Mesenchymal stem cell (in vitro differentiated cells and primary cell): ENCODE measurements around the gene ECI1.
"Not testable (repeated sequence)": the region's sequence is repeated elsewhere in the genome, so short reads cannot be mapped to it uniquely, and the experiment has no call there.

Experiments
- DNase-seq: peaks from one replicate; pipeline ENCODE4 v3.0.0-alpha.2; 2013
- H2AFZ ChIP-seq: one replicate; pipeline ENCODE4 v1.6.1; 2013; ENCODE audit warnings: low read depth, mild to moderate bottlenecking, control low read depth, inconsistent platforms, low read length, moderate library complexity
- H2AK5ac ChIP-seq: 2 replicates; pipeline ENCODE4 v1.6.1; 2013; ENCODE audit warnings: low read length, moderate library complexity, mild to moderate bottlenecking, inconsistent platforms; ENCODE audit not compliant: severe bottlenecking
- H2BK120ac ChIP-seq: one replicate; pipeline ENCODE4 v1.6.1; 2013; ENCODE audit warnings: low read depth, mild to moderate bottlenecking, inconsistent platforms, low read length, moderate library complexity
- H2BK12ac ChIP-seq, 2 experiments: one replicate each; pipeline ENCODE4 v1.6.1; 2013; ENCODE audit warnings: inconsistent platforms in 2 of 2, low read length in 2 of 2, mild to moderate bottlenecking in 2 of 2, moderate library complexity in 2 of 2, control low read depth in 1 of 2
- H2BK15ac ChIP-seq: one replicate; pipeline ENCODE4 v1.6.1; 2013; ENCODE audit warnings: mild to moderate bottlenecking, low read depth, inconsistent platforms; ENCODE audit not compliant: poor library complexity, severe bottlenecking
- H2BK5ac ChIP-seq: 2 replicates; pipeline ENCODE4 v1.6.1; 2013; ENCODE audit warnings: low read depth, mild to moderate bottlenecking, low read length, control low read depth, inconsistent platforms; ENCODE audit not compliant: poor library complexity, severe bottlenecking
- H3K14ac ChIP-seq, 2 experiments: one replicate each; pipeline ENCODE4 v1.6.1; 2013; ENCODE audit warnings: inconsistent platforms in 2 of 2, low read length in 2 of 2, control low read depth in 1 of 2, mild to moderate bottlenecking in 1 of 2, moderate library complexity in 1 of 2
- H3K18ac ChIP-seq, 2 experiments: one replicate each; pipeline ENCODE4 v1.6.1; 2013; ENCODE audit warnings: inconsistent platforms in 2 of 2, low read length in 2 of 2, control low read depth in 1 of 2, low read depth in 1 of 2, mild to moderate bottlenecking in 1 of 2
- H3K23ac ChIP-seq, 2 experiments: one replicate each; pipeline ENCODE4 v1.6.1; 2013; ENCODE audit warnings: inconsistent platforms in 2 of 2, low read length in 2 of 2, mild to moderate bottlenecking in 2 of 2, moderate library complexity in 2 of 2, control low read depth in 1 of 2
- H3K27ac ChIP-seq: 2 replicates; pipeline ENCODE4 v1.5.1; 2013; ENCODE audit warnings: mild to moderate bottlenecking, moderate library complexity, low read length, control low read depth, inconsistent platforms; ENCODE audit not compliant: poor library complexity, severe bottlenecking
- H3K27me3 ChIP-seq, 2 experiments: 2 replicates each; pipeline versions ENCODE4 v1.6.1 to v1.7.0; 2013; ENCODE audit warnings: low read length in 2 of 2, mild to moderate bottlenecking in 2 of 2, moderate library complexity in 2 of 2, control low read depth in 1 of 2, inconsistent platforms in 1 of 2; ENCODE audit not compliant: control insufficient read depth in 1 of 2, insufficient read depth in 1 of 2
- H3K36me3 ChIP-seq, 2 experiments: 2 replicates each; pipeline versions ENCODE4 v1.6.1 to v1.7.0; 2013; ENCODE audit warnings: low read length in 2 of 2, control low read depth in 1 of 2, inconsistent platforms in 1 of 2, low read depth in 1 of 2, mild to moderate bottlenecking in 1 of 2; ENCODE audit not compliant: insufficient read depth in 2 of 2, control insufficient read depth in 1 of 2
- H3K4ac ChIP-seq, 2 experiments: one replicate each; pipeline ENCODE4 v1.6.1; 2013; ENCODE audit warnings: inconsistent platforms in 2 of 2, low read length in 2 of 2, mild to moderate bottlenecking in 2 of 2, moderate library complexity in 2 of 2, control low read depth in 1 of 2, low read depth in 1 of 2
- H3K4me1 ChIP-seq: 2 replicates; pipeline ENCODE4 v1.6.1; 2013; ENCODE audit warnings: low read depth, low read length, control low read depth; ENCODE audit not compliant: control insufficient read depth, insufficient read depth
- H3K4me2 ChIP-seq: 2 replicates; pipeline ENCODE4 v1.6.1; 2013; ENCODE audit warnings: low read length, mild to moderate bottlenecking, inconsistent platforms; ENCODE audit not compliant: poor library complexity, severe bottlenecking
- H3K4me3 ChIP-seq, 2 experiments: 2 replicates each; pipeline versions ENCODE4 v1.5.1 to v1.7.0; 2013; ENCODE audit warnings: low read length in 2 of 2, mild to moderate bottlenecking in 2 of 2, control low read depth in 1 of 2, low read depth in 1 of 2; ENCODE audit not compliant: insufficient read depth in 1 of 2
- H3K79me1 ChIP-seq: replicated peaks from 2 replicates; pipeline ENCODE4 v1.6.1; 2013; ENCODE audit warnings: mild to moderate bottlenecking, control low read depth, low read length, inconsistent platforms; ENCODE audit not compliant: poor library complexity, severe bottlenecking
- H3K9ac ChIP-seq: 2 replicates; pipeline ENCODE4 v1.7.0; 2013; ENCODE audit warnings: mild to moderate bottlenecking, low read length, moderate library complexity
- H3K9me3 ChIP-seq: 2 replicates; pipeline ENCODE4 v1.7.0; 2013; ENCODE audit warnings: mild to moderate bottlenecking, low read length; ENCODE audit not compliant: control insufficient read depth
- H4K8ac ChIP-seq: one replicate; pipeline ENCODE4 v1.6.1; 2013; ENCODE audit warnings: inconsistent platforms, mild to moderate bottlenecking, low read length, moderate library complexity
- H4K91ac ChIP-seq: one replicate; pipeline ENCODE4 v1.6.1; 2013; ENCODE audit warnings: mild to moderate bottlenecking, low read length, inconsistent platforms
- WGBS: methylation state at CpG from one replicate; pipeline ENCODE4 v1.1.7; 2013; ENCODE audit warnings: mixed read lengths; 5-methylcytosine and 5-hydroxymethylcytosine counted together

ECI1 gene

GRCh38 chr16:2260250-2260649 lies 8.9 kb upstream of the ECI1 start:
- Histone ChIP-seq H3K18ac (no peak overlapping the region), H3K14ac (no peak overlapping the region), H4K8ac (no peak overlapping the region), H3K27me3 (no peaks in the 10 kb centered on the region), H3K9ac (no peak overlapping the region), H4K91ac (no peak overlapping the region), H2BK15ac (no peak overlapping the region), H2AK5ac (no peak overlapping the region), H3K4me1 (peaks cover 1% of the 10 kb centered on the region), H2BK5ac (no peak overlapping the region), H2AFZ (no peak overlapping the region), H3K36me3 (peaks cover 63 to 92% of the 10 kb centered on the region in 2 experiments), H2BK12ac (no peak overlapping the region), H3K4ac (no peak overlapping the region), H3K23ac (no peak overlapping the region), H3K4me2 (no peak overlapping the region), H2BK120ac (no peak overlapping the region), H3K27ac (no peak overlapping the region), H3K9me3 (no peaks in the 10 kb centered on the region), H3K79me1 (peaks cover 15% of the 10 kb centered on the region), H3K4me3 (no peak overlapping the region)
- no peak for DNase-seq
- 97% methylated on average over 5 of the region's 8 CpGs for WGBS

GRCh38 chr16:2258530-2258929 lies 7.1 kb upstream of the ECI1 start:
- WGBS = 98% methylated on average over 7 of the region's 7 CpGs
- not testable (repeated sequence) for H3K14ac ChIP-seq, H2BK12ac ChIP-seq

GRCh38 chr16:2257726-2258125 lies 6.3 kb upstream of the ECI1 start:
- Histone ChIP-seq H3K9ac (no peak overlapping the region), H4K91ac (no peak overlapping the region), H3K79me1 (peaks cover 19% of the 10 kb centered on the region)

More at GRCh38 chr16:2258530-2258929, 7.1 kb upstream of the ECI1 start:
- not testable (repeated sequence) for H2BK15ac ChIP-seq, H3K4me3 ChIP-seq, H3K4me1 ChIP-seq, H2AFZ ChIP-seq, H3K9ac ChIP-seq, H3K23ac ChIP-seq, H3K4ac ChIP-seq, H3K27me3 ChIP-seq, H2BK5ac ChIP-seq, H4K91ac ChIP-seq, H2BK120ac ChIP-seq, H2AK5ac ChIP-seq, DNase-seq, H3K9me3 ChIP-seq, H3K4me2 ChIP-seq, H3K18ac ChIP-seq, H3K27ac ChIP-seq, H4K8ac ChIP-seq
- Histone ChIP-seq H3K36me3 (peaks cover 72 to 96% of the 10 kb centered on the region in 2 experiments), H3K79me1 (peaks cover 19% of the 10 kb centered on the region)

GRCh38 chr16:2256531-2257140 lies 5.2 kb upstream of the ECI1 start:
- Histone ChIP-seq H3K14ac (no peak overlapping the region), H3K27ac (no peak overlapping the region), H3K18ac (no peak overlapping the region), H2AFZ (no peak overlapping the region), H2AK5ac (no peak overlapping the region), H3K4me2 (no peak overlapping the region), H3K4me1 (peaks cover 9% of the 10 kb centered on the region), H3K36me3 (peaks cover 72 to 90% of the 10 kb centered on the region in 2 experiments), H2BK15ac (no peak overlapping the region), H4K8ac (no peak overlapping the region), H3K27me3 (no peaks in the 10 kb centered on the region), H3K79me1 (peaks cover 18% of the 10 kb centered on the region), H2BK120ac (no peak overlapping the region), H4K91ac (no peak overlapping the region), H2BK5ac (no peak overlapping the region), H3K9me3 (no peaks in the 10 kb centered on the region), H3K4me3 (no peak overlapping the region), H2BK12ac (no peak overlapping the region), H3K9ac (no peak overlapping the region), H3K4ac (no peak overlapping the region), H3K23ac (no peak overlapping the region)
- WGBS = 97% methylated on average over 12 of the region's 12 CpGs
- DNase-seq = no peak

More at GRCh38 chr16:2257726-2258125, 6.3 kb upstream of the ECI1 start:
- H3K36me3 ChIP-seq = peaks cover 73 to 96% of the 10 kb centered on the region in 2 experiments
- peaks cover 2% of the 10 kb centered on the region for H3K4me1 ChIP-seq
- no peak overlapping the region for H3K27ac ChIP-seq
- H2BK5ac ChIP-seq = no peak overlapping the region
- no peak overlapping the region for H3K4me3 ChIP-seq
- no peak overlapping the region for H2BK120ac ChIP-seq
- no peak overlapping the region for H4K8ac ChIP-seq
- no peak overlapping the region for H2AK5ac ChIP-seq
- H2BK12ac ChIP-seq = no peak overlapping the region
- H3K4me2 ChIP-seq = no peak overlapping the region
- no peak for DNase-seq
- no peaks in the 10 kb centered on the region for H3K27me3 ChIP-seq
- no peak overlapping the region for H2BK15ac ChIP-seq
- WGBS = 93% methylated on average over 5 of the region's 6 CpGs
- H3K4ac ChIP-seq = no peak overlapping the region
- no peaks in the 10 kb centered on the region for H3K9me3 ChIP-seq
- no peak overlapping the region for H3K18ac ChIP-seq
- no peak overlapping the region for H3K14ac ChIP-seq
- H3K23ac ChIP-seq = no peak overlapping the region
- no peak overlapping the region for H2AFZ ChIP-seq
